ENCODE measurements around the gene SLC20A1. TPM values are rescaled to one million over a fixed set of nuclear protein-coding genes. Genes with fewer than 3 reads are reported as not detected.
"Not testable (repeated sequence)": the region's sequence is repeated elsewhere in the genome, so short reads cannot be mapped to it uniquely, and the experiment has no call there.

Gene SLC20A1
- total and polyA plus RNA-seq, 3 experiments from 2014 or later: 68.0 to 105 (median 102) TPM

DNA sequence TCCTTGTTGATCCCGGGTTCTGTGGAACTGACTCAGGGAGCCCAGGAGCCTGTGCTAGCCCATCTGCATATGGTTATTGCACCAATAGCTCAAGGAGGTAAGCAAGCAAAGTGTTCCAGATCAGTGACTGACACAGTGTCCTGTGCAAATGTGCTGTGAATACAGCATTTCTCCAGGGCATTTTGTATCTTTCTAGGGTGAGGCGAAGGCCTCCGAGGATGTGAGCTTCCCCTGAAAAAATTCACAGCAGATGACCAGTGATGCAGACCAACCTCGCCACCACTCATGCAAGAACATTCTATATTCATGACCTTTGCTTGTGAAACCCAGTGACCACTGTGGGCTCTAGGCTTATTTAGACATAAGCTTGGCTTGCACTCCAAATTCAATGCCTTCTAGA is 59.8 kb downstream of the SLC20A1 start:
- no peak overlapping the region for H3K27ac ChIP-seq (ENCODE audit: low read depth, low read length)
- H3K4me1 ChIP-seq (ENCODE audit: insufficient read depth, low read length): peaks cover 16% of the 10 kb centered on the region
- no peaks in the 10 kb centered on the region for H3K9me3 ChIP-seq (ENCODE audit: low read length)
- Mint-ChIP-seq H3K9me3 (no peaks in the 10 kb centered on the region), H3K27ac (no peak overlapping the region), H3K27me3 (peaks cover 2 to 14% of the 10 kb centered on the region in 2 donors), H3K4me1 (peaks cover 37 to 49% (median 37%) of the 10 kb centered on the region in 3 donors), H3K4me3 (no peak overlapping the region), H3K36me3 (peaks cover 0 to 2% (median 0%) of the 10 kb centered on the region in 3 donors)
- H3K36me3 ChIP-seq (ENCODE audit: insufficient read depth, low read length): no peaks in the 10 kb centered on the region
- CTCF ChIA-PET: interaction anchor here (1.4 to 2.1 kb wide), 2 partner anchors 11 to 14 kb away, joined by 4 to 14 read pairs; no protein-coding TSS in a partner anchor
- POLR2A ChIA-PET: interaction anchor here (1.2 kb wide), 1 partner anchor 13 kb away, joined by 11 read pairs; no protein-coding TSS in a partner anchor
- no peak for DNase-seq
- H3K4me3 ChIP-seq (ENCODE audit: low read length): no peak overlapping the region
- H3K27me3 ChIP-seq (ENCODE audit: insufficient read depth, low read length, poor library complexity, severe bottlenecking): no peaks in the 10 kb centered on the region

DNA sequence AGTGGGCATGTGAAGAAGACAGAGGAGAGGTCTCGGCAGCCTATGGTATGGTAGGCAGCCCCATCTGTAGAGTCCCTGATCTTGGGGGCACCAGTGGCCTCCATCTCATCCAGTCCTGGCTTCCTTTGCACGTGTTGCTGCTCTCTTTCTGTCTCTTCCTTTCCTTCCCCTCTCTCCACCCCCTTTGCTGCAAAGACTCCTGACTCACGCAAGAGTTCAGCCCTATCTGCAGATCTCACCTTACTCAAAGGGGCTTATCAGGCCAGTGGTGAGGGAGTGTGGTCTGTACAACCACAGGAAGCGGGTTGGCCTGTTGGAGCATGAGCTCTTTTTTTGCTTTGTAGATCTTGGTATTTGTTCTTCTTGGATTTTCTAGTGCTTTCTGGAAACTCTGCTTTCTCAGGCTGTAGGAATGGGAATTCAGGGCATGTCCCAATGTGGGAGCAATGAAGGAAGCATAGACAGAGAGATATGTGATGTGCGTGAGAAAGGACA is 60.5 kb downstream of the SLC20A1 start:
- POLR2A ChIA-PET: interaction anchor here (1.2 kb wide), 1 partner anchor 13 kb away, joined by 11 read pairs; no protein-coding TSS in a partner anchor
- DNase-seq: peak in 4 of 5 donors; percentile 45 to 71 (median 60)
- no peak overlapping the region for H3K4me3 ChIP-seq (ENCODE audit: low read length)

DNA sequence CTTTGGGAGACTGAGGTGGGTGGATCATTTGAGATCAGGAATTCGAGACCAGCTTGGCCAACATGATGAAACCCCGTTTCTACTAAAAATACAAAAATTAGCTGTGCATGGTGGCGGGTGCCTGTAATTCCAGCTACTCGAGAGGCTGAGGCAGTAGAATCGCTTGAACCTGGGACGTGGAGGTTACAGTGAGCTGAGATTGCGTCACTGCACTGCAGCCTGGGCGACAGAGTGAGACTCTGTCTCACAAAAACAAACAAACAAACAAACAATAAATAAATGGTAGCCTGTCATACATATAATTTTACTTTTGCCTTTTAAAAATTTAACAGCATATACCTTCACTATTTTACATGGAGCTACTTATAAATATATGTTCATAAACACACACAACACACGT is 61.2 kb downstream of the SLC20A1 start:
- not testable (repeated sequence) for H3K27ac ChIP-seq (ENCODE audit: low read depth, low read length); H3K27me3 Mint-ChIP-seq; DNase-seq; H3K4me3 ChIP-seq (ENCODE audit: low read length); H3K27me3 ChIP-seq (ENCODE audit: insufficient read depth, low read length, poor library complexity, severe bottlenecking); H3K9me3 ChIP-seq (ENCODE audit: low read length); H3K36me3 ChIP-seq (ENCODE audit: insufficient read depth, low read length); H3K36me3 Mint-ChIP-seq; H3K9me3 Mint-ChIP-seq; H3K27ac Mint-ChIP-seq
- ChIA-PET CTCF (interaction anchor here (0.8 to 2.1 kb wide), 3 partner anchors 10 to 177 kb away, joined by 4 to 14 read pairs (median 4); no protein-coding TSS in a partner anchor), POLR2A (interaction anchor here (1.2 kb wide), 1 partner anchor 12 kb away, joined by 11 read pairs; no protein-coding TSS in a partner anchor)
- peaks cover 16% of the 10 kb centered on the region for H3K4me1 ChIP-seq (ENCODE audit: insufficient read depth, low read length)
- peak overlapping the region in 1 of 7 donors; percentile 12 for H3K4me3 Mint-ChIP-seq
- H3K4me1 Mint-ChIP-seq: peaks cover 37 to 49% (median 39%) of the 10 kb centered on the region in 3 donors

More for the DNA sequence above, 60.5 kb downstream of the SLC20A1 start:
- peaks cover 0 to 2% (median 0%) of the 10 kb centered on the region in 3 donors for H3K36me3 Mint-ChIP-seq
- CTCF ChIA-PET: interaction anchor here (0.8 to 2.1 kb wide), 3 partner anchors 9 to 14 kb away, joined by 4 to 14 read pairs (median 4); no protein-coding TSS in a partner anchor
- Histone ChIP-seq H3K27me3 (ENCODE audit: insufficient read depth, low read length, poor library complexity, severe bottlenecking) (no peaks in the 10 kb centered on the region), H3K9me3 (ENCODE audit: low read length) (no peaks in the 10 kb centered on the region), H3K27ac (ENCODE audit: low read depth, low read length) (no peak overlapping the region), H3K4me1 (ENCODE audit: insufficient read depth, low read length) (peaks cover 16% of the 10 kb centered on the region), H3K36me3 (ENCODE audit: insufficient read depth, low read length) (no peaks in the 10 kb centered on the region)
- H3K4me3 Mint-ChIP-seq: peak overlapping the region in 6 of 7 donors; percentile 1 to 70 (median 49)
- H3K4me1 Mint-ChIP-seq: peaks cover 37 to 49% (median 39%) of the 10 kb centered on the region in 3 donors
- no peaks in the 10 kb centered on the region for H3K9me3 Mint-ChIP-seq
- H3K27ac Mint-ChIP-seq: peak overlapping the region in 6 of 8 donors; percentile 16 to 58 (median 40)
- peaks cover 2 to 11% of the 10 kb centered on the region in 2 donors for H3K27me3 Mint-ChIP-seq

DNA sequence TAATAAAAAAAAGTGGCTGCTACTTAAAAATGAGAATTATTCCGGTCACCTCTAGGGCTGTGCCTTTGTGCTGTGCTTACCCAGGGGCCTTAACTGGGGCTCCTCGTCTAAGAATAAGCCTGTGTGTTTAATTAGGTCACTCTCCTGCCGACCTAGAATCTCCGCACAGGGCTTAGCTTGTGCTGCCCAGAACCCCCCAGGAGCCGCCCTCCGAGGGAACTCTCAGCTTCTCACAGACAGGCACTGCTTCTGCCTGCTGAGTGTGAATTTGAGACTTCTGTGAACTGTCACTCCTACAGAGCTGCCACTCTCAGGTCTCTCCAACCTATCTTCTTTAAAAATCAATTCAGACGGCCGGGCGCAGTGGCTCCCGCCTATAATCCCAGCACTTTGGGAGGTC is 63.2 kb downstream of the SLC20A1 start:
- H3K27ac ChIP-seq (ENCODE audit: low read depth, low read length): no peak overlapping the region
- DNase-seq: no peak

DNA sequence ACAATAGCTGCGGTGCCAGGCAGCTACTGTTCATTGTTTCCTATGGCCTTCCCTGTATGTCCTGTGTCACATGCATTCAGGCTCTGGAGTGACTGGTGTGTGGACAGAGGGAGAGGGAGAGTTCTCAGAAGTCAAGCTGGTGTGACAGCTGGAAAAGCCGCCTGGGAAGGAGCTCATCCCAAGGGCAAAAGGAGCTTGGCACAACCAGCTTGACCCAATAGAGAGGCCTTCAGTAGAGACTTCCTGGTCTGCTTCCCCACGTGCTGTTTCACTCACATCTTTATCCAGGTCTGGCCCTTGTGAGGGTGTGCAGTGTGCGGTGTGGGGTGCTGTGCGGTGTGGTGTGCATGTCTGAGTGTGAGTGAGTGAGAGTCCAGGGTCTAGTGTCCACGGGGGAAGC is 64.0 kb downstream of the SLC20A1 start:
- Histone ChIP-seq H3K4me3 (ENCODE audit: low read length) (no peak overlapping the region), H3K4me1 (ENCODE audit: insufficient read depth, low read length) (peaks cover 16% of the 10 kb centered on the region), H3K36me3 (ENCODE audit: insufficient read depth, low read length) (no peaks in the 10 kb centered on the region), H3K9me3 (ENCODE audit: low read length) (no peaks in the 10 kb centered on the region), H3K27me3 (ENCODE audit: insufficient read depth, low read length, poor library complexity, severe bottlenecking) (no peaks in the 10 kb centered on the region), H3K27ac (ENCODE audit: low read depth, low read length) (no peak overlapping the region)
- H3K36me3 Mint-ChIP-seq: no peaks in the 10 kb centered on the region
- H3K9me3 Mint-ChIP-seq: no peaks in the 10 kb centered on the region
- peak overlapping the region in 1 of 7 donors; percentile 15 for H3K4me3 Mint-ChIP-seq
- peaks cover 37 to 49% (median 39%) of the 10 kb centered on the region in 3 donors for H3K4me1 Mint-ChIP-seq
- ChIA-PET CTCF (interaction anchor here (0.7 to 1.7 kb wide), 3 partner anchors 18 to 110 kb away, joined by 3 to 6 read pairs (median 5); no protein-coding TSS in a partner anchor), POLR2A (interaction anchor here (0.6 kb wide), 1 partner anchor 194 kb away, joined by 4 read pairs; no protein-coding TSS in a partner anchor)
- peak overlapping the region in 4 of 8 donors; percentile 44 to 93 (median 86) for H3K27ac Mint-ChIP-seq
- H3K27me3 Mint-ChIP-seq: peaks cover 0 to 1% of the 10 kb centered on the region in 2 donors
- no peak for DNase-seq

More for the DNA sequence above, 63.2 kb downstream of the SLC20A1 start:
- Mint-ChIP-seq H3K9me3 (no peaks in the 10 kb centered on the region), H3K36me3 (no peaks in the 10 kb centered on the region), H3K4me1 (peaks cover 37 to 49% (median 39%) of the 10 kb centered on the region in 3 donors), H3K27ac (peak overlapping the region in 5 of 8 donors; percentile 24 to 78 (median 58)), H3K4me3 (peak overlapping the region in 4 of 7 donors; percentile 26 to 73 (median 48)), H3K27me3 (peaks cover 0 to 4% of the 10 kb centered on the region in 2 donors)
- POLR2A ChIA-PET: no interaction called here
- Histone ChIP-seq H3K4me3 (ENCODE audit: low read length) (no peak overlapping the region), H3K4me1 (ENCODE audit: insufficient read depth, low read length) (peaks cover 16% of the 10 kb centered on the region), H3K9me3 (ENCODE audit: low read length) (no peaks in the 10 kb centered on the region), H3K36me3 (ENCODE audit: insufficient read depth, low read length) (no peaks in the 10 kb centered on the region), H3K27me3 (ENCODE audit: insufficient read depth, low read length, poor library complexity, severe bottlenecking) (no peaks in the 10 kb centered on the region)
- CTCF ChIA-PET: interaction anchor here (1.4 to 1.7 kb wide), 2 partner anchors 19 to 109 kb away, joined by 5 to 6 read pairs; no protein-coding TSS in a partner anchor

DNA sequence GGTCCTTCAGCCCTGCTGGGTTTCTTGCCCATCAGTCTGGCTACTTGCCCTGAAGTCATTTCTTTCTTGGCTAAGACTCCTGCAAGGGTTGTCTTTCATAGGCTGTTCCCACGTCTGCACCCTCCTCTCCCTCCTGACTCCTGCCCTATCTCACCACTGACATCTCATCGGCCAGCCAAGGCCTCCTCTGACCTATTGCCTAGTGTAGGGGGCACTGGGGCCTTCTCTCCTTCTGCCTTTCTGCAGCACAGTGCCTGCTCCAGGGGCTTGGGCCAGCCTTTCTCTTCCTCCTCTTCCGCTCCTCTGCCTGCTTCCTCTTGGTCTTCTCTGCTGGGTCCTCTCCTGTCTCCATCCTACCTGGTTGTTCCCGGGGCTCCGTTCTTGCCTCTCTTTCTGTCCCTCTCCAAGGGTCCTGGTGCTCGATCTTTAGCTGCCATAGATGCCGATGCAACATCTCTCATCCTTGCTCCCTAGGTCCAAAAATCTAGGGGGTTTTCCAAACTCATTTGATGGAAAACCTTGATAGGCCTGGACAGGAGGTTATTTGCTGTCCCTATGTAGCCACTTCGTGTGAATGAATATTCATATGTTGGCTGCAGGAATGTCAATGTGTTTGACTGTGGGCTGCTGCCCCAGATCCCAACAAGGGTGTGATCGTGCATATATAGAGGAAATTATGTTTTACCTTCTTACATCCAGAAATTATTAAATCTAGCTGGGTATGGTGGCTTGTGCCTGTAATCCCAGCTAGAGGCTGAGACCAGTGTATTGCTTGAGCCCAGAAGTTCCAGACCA is 65.4 kb downstream of the SLC20A1 start:
- Histone ChIP-seq H3K4me3 (ENCODE audit: low read length) (no peak overlapping the region), H3K9me3 (ENCODE audit: low read length) (no peaks in the 10 kb centered on the region), H3K27ac (ENCODE audit: low read depth, low read length) (no peak overlapping the region), H3K4me1 (ENCODE audit: insufficient read depth, low read length) (peaks cover 6% of the 10 kb centered on the region), H3K27me3 (ENCODE audit: insufficient read depth, low read length, poor library complexity, severe bottlenecking) (no peaks in the 10 kb centered on the region), H3K36me3 (ENCODE audit: insufficient read depth, low read length) (no peaks in the 10 kb centered on the region)
- H3K27me3 Mint-ChIP-seq: no peaks in the 10 kb centered on the region
- DNase-seq: no peak
- H3K27ac Mint-ChIP-seq: peak overlapping the region in 1 of 8 donors; percentile 87
- H3K36me3 Mint-ChIP-seq: no peaks in the 10 kb centered on the region
- peak overlapping the region in 1 of 7 donors; percentile 82 for H3K4me3 Mint-ChIP-seq
- no peaks in the 10 kb centered on the region for H3K9me3 Mint-ChIP-seq
- ChIA-PET POLR2A (no interaction called here), CTCF (interaction anchor here (0.6 kb wide), 1 partner anchor 11 kb away, joined by 3 read pairs; no protein-coding TSS in a partner anchor)
- H3K4me1 Mint-ChIP-seq: peaks cover 28 to 38% (median 32%) of the 10 kb centered on the region in 3 donors

DNA sequence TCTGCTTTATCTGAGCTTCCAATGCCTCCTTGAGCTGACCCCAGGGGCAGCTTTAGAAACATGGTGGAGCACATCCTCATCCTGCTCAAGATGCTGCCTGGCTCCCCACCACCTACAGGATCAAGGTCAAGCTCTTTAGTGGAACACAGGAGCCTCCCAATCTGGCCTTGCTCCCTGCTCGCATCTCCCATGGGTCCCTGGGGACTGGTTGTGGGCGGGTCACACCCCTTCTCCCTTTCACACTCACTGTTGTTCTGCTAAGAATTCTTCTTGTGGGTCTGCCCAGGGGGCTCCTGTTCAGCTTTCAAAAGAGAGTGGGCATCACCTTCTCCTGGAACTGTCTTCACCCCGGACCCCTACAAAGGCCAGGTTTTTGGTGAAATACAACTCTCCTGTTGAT is 66.7 kb downstream of the SLC20A1 start:
- no peak overlapping the region for H3K27ac ChIP-seq (ENCODE audit: low read depth, low read length)
- Mint-ChIP-seq H3K36me3 (no peaks in the 10 kb centered on the region), H3K4me1 (peaks cover 15 to 25% (median 21%) of the 10 kb centered on the region in 3 donors), H3K4me3 (no peak overlapping the region), H3K9me3 (peaks cover 0 to 2% (median 0%) of the 10 kb centered on the region in 5 donors), H3K27ac (no peak overlapping the region), H3K27me3 (no peaks in the 10 kb centered on the region)
- no peak overlapping the region for H3K4me3 ChIP-seq (ENCODE audit: low read length)
- ChIA-PET CTCF (interaction anchor here (1.5 kb wide), 1 partner anchor 87 kb away, joined by 3 read pairs; no protein-coding TSS in a partner anchor), POLR2A (no interaction called here)
- no peak for DNase-seq
- no peaks in the 10 kb centered on the region for H3K27me3 ChIP-seq (ENCODE audit: insufficient read depth, low read length, poor library complexity, severe bottlenecking)
- no peaks in the 10 kb centered on the region for H3K4me1 ChIP-seq (ENCODE audit: insufficient read depth, low read length)
- no peaks in the 10 kb centered on the region for H3K9me3 ChIP-seq (ENCODE audit: low read length)
- no peaks in the 10 kb centered on the region for H3K36me3 ChIP-seq (ENCODE audit: insufficient read depth, low read length)

Data from CD8-positive, alpha-beta memory T cell (primary cell).